ENCODE data around the gene PARD3.
"Not testable (repeated sequence)": the region's sequence is repeated elsewhere in the genome, so short reads cannot be mapped to it uniquely, and the experiment has no call there.

PARD3 gene

DNA sequence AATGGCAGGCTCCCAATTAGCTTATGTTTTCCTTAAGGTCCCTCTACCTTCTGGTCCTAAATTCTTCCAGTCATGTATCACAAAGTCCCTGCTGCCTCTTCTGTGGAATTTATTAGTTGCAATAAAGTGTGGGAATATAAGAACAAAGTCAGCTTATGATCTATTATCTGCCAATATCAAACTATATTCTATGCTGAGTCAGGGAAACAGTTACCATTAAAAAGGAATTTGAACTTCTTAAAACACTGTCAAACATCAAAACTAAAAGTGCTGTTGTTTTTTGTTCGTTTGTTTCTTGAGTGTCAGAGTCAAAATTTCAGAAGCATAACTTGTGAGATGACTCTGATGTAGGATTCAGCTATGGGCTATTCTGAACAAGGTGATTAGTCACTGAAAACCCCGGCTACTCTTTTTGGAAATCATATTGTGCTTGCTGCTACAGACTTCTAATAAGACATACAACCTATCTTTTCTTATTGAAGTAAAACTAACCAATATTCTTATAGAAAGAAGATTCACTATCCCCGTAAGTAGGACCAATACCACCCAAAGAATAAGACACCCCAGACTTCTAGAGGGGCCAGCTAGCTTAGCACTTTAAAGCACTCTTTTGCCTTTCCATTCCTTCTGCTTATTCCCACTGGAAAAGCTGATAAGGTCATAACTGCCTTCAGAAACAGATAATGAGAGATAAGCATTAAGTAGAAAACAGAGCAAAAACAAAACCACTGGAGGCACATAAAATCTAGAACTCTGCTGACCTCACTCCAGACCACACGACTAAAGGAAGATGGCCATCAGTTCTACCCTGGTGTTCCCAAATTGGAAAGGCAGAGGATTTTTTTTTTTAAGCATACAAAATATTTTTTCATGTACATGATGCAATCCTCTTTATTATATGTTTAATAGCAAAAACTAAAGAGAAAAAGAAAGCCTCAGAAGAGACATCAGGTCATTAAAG is 370.6 kb downstream of the PARD3 start:
- in situ Hi-C loops (cut with MboI; ENCODE audit: low sequenced_read_pairs), result no loop called here

DNA sequence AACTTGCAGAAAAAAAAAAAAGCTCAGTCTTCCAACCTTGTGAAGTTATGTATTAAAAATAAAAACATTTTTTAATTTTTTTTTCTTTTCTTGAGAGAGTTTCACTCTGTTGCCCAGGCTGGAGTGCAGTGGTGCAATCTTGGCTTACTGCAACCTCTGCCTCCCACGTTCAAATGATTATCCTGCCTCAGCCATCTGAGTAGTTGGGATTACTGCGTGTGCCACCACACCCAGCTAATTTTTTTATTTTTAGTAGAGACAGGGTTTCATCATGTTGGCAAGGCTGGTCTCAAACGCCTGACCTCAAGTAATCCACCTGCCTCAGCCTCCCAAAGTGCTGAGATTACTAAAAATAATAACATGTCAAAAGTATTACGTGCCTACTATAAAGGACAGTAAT is 375.7 kb downstream of the PARD3 start:
- in situ Hi-C loops (cut with MboI; ENCODE audit: low sequenced_read_pairs), result not testable (repeated sequence)

DNA sequence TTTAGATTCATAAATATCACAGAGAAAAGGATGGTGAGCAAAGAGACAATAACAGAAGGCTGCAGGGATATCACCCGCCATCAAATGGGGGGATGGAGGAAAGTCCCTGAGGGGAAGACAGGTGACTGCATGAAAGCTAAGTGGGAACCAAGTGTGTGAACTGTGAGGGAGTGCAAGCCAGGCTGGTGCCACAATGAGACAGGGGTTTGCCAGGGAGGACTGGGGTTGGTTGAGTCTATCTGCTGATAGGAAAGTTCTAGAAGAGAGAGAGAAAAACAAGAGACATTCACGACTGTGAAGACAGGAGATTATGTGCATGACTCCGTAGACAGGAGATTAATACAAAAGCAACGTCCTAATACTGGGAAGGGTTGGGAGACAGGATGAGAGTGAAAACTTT is 376.4 kb downstream of the PARD3 start:
- in situ Hi-C loops (cut with MboI; ENCODE audit: low sequenced_read_pairs), result no loop called here

DNA sequence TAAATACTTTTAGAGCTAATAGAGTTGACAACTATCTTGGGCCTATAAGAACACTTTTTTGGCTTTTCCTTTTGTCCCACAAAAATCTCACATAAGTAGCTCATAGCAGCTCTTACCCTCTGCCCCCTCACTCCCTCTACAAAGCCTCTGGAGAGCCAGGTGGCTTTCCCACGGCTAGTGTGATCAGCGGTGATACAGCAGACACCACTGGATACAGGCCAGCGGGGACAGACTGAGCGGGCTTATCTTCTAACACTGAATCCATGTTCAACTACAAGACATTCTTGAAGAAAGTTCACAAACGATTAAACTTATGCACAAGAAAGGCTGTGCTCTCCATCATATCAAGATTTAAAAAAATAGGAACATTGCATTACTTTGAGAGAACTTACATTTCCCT is 377.2 kb downstream of the PARD3 start:
- in situ Hi-C loops (cut with MboI; ENCODE audit: low sequenced_read_pairs), result no loop called here

DNA sequence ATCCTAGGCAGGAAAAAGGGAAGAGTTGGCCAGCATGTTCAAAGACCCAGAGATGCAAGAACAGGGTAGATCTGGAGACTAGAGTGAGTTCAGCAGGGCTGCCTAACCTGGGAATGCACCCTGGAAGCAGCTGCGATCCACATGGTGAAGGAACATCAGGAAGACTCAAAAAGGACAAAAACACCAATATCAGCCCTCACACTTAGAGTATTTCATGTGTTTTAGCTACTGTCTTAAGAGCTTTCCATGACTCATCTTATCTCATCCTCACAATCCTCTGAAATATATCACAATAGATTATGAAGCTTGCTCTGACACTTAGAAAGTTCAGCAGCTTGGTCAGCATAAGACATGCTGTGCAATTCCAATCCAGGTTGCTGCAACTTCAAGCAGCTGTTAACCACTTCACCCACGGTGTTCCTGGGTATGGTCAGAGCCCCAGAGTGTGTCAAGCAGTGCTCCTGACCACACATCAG is 380.9 kb downstream of the PARD3 start:
- in situ Hi-C loops (cut with MboI; ENCODE audit: low sequenced_read_pairs), result no loop called here

DNA sequence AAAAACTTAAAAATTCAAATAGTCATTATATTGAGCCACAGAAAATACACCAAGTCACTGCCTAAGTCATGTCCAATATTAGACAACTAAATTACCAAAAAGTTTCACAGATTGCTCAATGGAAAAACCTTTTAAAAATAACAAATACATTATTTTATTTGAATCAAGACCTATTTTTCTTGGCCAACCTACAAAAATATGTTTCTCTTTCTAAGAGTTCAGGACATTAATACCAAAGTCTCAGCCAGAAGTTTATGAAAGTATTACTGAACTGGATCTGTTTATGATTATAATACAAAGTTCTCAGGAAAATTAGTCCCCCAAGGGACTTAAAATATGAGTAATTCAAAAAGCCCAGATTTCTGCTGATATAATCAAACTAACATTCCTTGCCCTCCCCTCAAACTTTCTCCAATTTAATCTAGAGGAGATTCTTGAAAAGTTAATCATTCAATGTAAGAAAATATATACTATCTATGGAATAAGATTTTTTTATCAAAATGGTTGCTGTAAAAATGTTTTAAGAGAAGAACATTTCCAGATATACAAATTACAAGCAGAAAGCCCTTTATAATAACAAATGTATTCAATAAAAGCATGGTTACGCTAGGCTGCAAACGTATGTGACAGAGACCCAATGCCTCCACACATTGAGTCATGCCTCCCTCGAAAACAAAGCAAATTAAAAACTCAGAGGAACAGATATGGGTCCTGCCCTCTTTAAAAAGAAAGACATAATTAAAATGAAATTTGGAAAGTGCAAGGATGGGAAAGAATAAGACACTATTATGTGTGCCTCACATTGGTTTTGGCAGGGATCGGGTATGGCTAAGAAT is 381.6 kb downstream of the PARD3 start:
- in situ Hi-C loops (cut with MboI; ENCODE audit: low sequenced_read_pairs), result no loop called here

DNA sequence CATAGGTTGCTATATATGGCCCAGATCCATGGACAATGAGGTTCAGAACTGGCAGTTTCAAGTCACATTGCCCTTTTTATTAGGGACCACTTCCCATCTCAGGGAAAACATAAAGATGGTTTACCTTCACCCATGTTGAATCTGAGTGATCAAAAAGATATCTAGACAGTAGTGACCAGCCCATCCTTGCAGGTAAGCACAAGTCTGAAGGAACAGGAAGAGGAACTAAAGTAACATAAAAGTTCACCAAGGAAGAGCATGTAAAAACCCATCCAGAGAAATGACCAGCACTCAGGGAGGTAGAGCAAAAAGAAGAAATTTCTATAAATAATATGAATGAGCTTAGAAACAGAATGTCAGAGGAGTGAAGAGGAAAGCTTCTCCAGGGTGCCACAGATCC is 382.5 kb downstream of the PARD3 start:
- in situ Hi-C loops (cut with MboI; ENCODE audit: low sequenced_read_pairs), result no loop called here

DNA sequence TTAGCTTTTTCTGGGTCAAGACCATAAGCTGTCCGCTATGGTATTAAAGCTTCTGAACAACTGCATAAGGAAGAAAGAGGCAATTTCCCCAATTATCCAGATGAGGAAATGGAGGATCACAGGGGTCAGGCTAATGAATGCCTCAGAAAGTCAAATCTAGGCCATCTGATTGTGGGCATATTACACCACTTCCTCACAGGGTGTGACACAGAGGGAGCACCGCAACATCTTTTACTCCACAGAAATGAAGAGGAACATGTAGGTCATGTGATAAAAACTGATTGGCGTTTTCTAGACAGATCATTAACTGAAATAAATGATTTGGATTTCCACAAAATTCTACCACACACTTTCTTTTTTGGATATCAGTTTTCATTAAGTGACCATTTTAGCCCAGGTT is 384.4 kb downstream of the PARD3 start:
- in situ Hi-C loops (cut with MboI; ENCODE audit: low sequenced_read_pairs), result no loop called here

DNA sequence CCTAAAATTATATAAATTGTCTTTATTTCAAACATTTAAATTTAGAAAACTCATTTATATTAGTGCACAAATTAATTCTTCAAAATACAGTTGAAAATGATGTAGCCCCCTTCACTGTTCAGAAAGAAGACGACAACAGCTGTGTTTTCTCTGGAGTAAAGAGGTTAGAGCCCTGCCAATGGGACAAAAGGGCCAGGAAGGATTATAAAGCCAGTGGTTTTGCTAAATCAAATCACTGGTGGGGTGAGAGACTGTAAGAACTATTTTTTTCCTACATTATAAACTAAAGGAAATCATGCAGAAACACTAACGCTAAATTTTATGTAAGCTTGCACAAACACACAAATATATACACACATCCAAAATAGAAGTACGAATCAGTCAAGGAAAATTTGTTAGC is 386.6 kb downstream of the PARD3 start:
- in situ Hi-C loops (cut with MboI; ENCODE audit: low sequenced_read_pairs), result no loop called here

DNA sequence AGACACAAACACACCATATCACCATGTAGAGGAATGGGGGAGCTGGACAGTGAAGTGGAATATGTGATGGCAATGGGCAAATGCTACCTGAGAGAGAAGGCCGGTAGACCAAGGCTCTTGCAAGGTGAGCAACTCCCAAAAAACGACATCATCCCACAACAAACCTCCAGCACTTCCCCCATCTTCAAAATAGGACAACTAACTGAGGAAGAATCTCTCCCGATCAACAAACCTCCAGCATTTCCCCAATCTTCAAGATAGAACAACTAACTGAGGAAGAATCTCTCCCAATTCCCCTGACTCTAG is 387.2 kb downstream of the PARD3 start:
- in situ Hi-C loops (cut with MboI; ENCODE audit: low sequenced_read_pairs), result no loop called here

DNA sequence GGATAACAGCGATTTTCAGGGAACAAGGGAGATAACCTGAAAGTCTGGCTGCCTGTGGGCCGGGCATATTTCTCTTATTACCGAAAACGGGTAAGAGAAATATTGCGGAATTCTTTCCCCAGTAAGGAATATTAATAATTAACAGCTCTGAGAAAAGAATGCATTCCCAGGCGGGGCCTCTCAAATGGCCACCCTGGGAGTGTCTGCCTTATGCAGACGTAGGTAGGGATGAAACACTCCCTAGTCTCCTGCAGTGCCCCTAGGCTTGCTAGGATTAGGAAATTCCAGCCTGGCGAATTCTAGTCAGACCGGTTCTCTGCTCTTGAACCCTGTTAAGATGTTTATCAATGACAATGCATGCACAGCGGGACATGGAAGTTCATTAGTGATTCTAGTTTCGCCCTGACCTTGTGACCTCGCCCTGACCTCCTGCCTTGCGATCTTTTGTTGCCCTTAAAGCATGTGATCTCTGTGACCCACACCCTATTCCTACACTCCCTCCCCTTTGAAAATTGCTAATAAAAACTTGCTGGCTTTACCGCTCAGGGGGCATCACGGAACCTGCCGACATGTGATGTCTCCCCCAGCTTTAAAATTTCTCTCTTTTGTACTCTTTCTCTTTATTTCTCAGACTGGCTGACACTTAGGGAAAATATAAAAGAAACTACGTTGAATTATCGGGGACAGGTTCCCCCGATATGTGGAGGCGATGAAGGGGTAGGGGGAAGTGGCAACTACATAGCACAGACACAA is 387.8 kb downstream of the PARD3 start:
- in situ Hi-C loops (cut with MboI; ENCODE audit: low sequenced_read_pairs), result not testable (repeated sequence)

DNA sequence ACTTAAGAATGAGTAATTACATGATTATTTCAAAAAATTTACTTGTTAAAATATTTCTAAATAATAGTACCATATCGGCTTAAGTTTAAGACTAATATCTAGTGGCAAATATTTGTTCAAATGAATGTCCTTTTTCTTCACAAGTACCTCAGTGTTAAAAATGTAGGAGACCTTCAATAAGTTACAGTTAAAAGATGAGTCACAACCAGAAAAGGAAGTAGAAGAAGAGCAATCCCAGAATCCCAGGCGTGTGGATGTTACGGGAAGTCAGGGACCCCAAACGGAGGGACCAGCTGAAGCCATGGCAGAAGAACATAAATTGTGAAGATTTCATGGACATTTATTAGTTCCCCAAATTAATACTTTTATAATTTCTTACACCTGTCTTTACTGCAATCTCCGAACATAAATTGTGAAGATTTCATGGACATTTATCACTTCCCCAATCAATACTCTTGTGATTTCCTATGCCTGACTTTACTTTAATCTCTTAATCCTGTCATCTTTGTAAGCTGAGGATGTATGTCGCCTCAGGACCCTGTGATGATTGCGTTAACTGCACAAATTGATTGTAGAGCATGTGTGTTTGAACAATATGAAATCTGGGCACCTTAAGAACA is 388.4 kb downstream of the PARD3 start:
- in situ Hi-C loops (cut with MboI; ENCODE audit: low sequenced_read_pairs), result not testable (repeated sequence)

DNA sequence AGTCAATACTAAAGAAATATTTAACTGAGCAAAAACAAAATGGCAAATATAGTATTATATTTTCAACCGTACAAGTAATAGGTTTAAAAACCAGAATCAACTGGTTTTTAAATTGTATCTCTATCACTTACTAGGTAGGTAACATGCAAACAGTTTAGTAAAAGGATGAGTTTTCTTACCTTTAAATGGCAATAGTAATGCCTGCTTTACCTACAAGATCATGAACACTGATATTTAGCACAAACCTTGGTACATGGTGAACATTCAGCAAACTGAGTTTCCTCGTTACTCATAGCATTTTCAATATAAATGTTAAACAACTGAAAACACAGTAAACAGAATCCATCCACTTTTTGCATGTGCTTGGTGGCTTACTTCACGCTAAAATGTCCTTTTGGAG is 389.1 kb downstream of the PARD3 start:
- in situ Hi-C loops (cut with MboI; ENCODE audit: low sequenced_read_pairs), result no loop called here

DNA sequence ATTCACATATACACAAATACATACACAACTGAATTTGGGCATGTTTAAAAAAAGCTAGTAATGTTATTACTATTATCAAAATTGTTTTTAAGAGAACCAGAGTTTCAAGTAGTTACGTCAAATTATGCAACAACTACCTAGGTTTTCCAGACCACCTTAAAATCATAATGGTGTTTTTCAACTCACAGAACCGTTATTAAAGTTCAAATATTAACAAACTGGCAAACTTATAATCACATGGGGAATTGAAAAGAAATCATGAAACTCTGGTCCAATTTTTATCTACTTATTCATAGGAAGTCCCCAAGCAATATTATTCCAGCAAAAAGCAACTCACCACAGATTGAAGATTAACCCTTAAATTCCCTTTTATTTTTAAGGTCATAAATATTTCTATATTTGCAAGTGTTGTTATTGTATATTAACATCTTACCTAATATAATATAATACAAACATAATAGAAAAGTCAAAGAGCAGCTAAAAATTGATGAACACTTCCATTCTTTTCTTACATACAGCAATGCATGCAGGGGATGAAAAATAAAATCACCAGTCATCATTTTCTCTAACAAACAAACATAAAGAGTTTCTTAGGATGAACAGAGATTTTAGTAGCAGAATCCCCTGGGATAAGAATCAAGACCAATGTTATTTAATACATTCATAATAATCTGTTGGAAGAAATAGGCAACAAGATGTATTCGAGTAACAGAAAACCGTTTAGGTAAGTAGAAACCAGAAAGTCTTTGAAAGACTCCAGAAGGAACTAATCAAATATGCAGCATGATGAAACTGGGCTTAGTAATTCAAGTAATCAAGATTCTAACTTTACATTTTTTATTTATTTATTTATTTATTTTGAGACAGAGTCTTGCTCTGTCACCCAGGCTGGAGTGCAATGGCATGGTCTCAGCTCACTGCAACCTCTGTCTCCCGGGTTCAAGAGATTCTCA is 391.1 kb downstream of the PARD3 start:
- in situ Hi-C loops (cut with MboI; ENCODE audit: low sequenced_read_pairs), result no loop called here

DNA sequence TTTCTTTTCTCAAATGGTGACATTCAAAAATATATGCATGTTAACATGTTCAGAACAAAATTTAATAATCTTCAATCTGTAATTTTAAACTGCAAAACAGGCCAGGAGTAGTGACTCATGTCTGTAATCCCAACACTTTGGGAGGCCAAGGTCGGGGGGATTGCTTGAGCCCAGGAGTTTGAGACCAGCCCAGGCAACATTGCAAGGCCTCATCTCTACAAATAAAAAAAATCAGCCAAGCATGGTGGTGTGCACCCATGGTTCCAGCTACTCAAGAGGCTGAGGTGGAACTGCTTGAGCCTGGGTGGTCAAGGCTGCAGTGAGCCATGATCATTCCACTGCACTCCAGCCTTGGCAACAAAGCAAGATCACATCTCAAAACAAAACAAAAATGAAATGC is 394.3 kb downstream of the PARD3 start:
- in situ Hi-C loops (cut with MboI; ENCODE audit: low sequenced_read_pairs), result no loop called here

DNA sequence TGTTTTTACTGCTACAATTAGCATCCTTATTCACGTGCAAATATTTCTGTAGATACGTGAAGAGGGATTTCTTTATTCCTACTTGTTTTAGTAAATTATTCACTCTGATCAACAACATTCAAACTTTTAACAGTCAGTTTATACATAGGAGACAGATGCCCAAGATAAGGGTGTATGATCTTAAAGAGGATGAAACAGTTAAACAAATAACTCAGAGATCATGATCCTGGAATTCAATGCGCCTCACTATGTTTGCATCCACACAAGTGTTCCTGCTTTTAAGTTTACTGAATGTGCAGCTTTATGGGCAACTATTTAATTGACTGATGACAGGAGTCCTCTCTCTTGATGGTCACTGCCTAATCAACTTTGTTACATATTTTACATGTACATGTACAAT is 394.8 kb downstream of the PARD3 start:
- in situ Hi-C loops (cut with MboI; ENCODE audit: low sequenced_read_pairs), result no loop called here

DNA sequence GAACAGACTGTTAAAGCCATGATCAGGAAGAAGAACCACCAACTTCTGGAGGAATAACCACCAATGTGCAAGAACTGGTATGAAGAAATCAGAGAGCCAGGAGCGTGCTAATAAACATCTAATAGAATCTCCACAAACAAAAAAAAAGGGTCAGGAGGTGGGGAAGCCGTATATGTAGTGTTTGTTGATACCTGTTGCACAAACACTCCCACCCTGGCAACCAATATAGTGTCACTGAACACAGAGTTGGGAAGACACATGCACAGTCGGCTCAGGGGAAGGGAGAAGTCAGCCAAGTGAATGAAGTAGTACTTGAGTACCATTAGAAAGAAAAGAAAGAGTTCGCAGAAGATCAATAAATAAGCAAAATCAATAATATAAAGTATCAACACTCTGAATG is 400.1 kb downstream of the PARD3 start:
- in situ Hi-C loops (cut with MboI; ENCODE audit: low sequenced_read_pairs), result no loop called here

DNA sequence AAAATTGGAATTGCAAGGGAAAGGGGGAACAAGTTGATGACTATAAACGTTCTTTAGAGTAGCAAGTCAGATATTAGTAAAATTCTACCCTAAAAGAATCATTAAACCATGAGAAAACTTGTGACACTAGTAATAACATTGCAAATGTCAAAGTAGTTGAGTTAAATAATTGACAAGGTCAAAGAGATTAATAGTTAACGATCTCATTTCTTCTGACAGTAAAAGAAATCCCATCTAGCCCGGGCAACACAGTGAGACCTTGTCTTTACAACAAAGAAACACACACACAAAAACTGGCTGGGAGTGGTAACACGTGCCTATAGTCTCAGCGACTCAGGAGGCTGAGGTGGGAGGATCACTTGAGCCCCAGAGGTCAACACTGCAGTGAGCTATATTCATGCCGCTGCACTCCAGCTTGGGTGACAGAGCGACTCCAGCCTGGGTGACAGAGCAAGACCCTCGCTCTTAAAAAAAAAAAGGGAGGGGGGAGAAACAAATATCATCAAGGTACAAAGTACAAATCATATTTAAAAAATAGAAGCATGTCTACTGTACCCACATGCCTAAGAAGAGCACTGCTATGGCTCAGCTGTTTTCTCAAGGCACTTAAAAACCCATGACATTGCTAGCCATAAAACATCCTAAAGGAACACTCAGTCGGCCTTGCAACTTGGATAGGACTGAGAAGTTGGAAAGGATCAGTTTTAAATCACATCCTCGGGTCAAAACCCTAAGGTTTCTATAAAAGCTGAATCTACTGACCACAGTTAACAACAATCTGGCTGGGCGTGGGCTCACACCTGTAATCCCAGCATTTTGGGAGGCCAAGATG is 401.1 kb downstream of the PARD3 start:
- in situ Hi-C loops (cut with MboI; ENCODE audit: low sequenced_read_pairs), result no loop called here

DNA sequence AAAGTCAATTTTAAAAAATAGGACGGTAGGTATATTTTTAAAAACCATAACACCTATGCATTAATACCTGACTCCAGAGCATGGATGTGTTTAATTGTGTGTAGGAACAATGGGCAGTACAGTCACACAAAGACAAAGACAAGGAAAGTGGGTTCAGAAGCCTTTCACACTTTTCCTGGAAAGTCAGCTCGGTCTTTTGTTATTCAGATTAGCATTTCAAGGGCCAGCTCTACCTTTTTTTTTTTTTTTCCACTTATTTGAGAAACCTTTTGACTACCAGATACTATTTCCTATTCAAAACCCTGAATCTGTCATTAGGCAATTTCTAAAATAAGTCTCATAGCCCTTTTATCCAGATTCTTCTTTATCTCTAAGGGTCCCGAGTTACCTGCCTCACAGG is 401.9 kb downstream of the PARD3 start:
- in situ Hi-C loops (cut with MboI; ENCODE audit: low sequenced_read_pairs), result no loop called here
